ENCODE results near the gene IL36G. TPM values are rescaled to one million over a fixed set of nuclear protein-coding genes. Genes with fewer than 3 reads are reported as not detected.

IL36G gene
- total RNA-seq, 4 donors from 2014 or later, result not detected

DNA sequence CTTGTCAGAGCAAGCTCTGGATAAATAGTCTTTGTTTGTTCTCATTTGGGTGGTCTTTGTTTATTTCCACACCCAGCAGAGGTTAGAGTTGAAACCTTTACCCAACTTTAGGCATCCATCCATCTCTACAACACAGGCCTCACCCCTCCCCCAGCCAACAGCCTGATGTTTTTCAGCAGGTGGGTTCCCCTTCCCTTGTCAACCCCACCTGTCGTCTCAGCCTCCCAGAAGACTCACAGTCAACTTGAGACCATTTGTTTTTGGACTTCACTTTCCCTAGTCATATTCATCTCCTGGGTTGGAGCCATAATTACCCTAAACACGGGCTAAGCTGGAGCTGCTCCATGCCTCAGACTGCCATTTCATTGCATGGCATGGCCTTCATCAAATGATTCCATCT lies 31.7 kb upstream of the IL36G start:
- TF ChIP-seq POLR2A (IDR thresholded peaks at IDR 0.05; ENCODE audit: low read depth) (no peak), POLR2AphosphoS5 (IDR thresholded peaks at IDR 0.05) (no peak), EP300 (IDR thresholded peaks at IDR 0.05) (no peak)
- TF ChIP-seq, protein P1, sequence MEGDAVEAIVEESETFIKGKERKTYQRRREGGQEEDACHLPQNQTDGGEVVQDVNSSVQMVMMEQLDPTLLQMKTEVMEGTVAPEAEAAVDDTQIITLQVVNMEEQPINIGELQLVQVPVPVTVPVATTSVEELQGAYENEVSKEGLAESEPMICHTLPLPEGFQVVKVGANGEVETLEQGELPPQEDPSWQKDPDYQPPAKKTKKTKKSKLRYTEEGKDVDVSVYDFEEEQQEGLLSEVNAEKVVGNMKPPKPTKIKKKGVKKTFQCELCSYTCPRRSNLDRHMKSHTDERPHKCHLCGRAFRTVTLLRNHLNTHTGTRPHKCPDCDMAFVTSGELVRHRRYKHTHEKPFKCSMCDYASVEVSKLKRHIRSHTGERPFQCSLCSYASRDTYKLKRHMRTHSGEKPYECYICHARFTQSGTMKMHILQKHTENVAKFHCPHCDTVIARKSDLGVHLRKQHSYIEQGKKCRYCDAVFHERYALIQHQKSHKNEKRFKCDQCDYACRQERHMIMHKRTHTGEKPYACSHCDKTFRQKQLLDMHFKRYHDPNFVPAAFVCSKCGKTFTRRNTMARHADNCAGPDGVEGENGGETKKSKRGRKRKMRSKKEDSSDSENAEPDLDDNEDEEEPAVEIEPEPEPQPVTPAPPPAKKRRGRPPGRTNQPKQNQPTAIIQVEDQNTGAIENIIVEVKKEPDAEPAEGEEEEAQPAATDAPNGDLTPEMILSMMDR (IDR thresholded peaks at IDR 0.05), result no peak
- WGBS, result 77% methylated on average over 2 of the region's 2 CpGs
- intact Hi-C loops (cut with DNase I), result no loop called here

DNA sequence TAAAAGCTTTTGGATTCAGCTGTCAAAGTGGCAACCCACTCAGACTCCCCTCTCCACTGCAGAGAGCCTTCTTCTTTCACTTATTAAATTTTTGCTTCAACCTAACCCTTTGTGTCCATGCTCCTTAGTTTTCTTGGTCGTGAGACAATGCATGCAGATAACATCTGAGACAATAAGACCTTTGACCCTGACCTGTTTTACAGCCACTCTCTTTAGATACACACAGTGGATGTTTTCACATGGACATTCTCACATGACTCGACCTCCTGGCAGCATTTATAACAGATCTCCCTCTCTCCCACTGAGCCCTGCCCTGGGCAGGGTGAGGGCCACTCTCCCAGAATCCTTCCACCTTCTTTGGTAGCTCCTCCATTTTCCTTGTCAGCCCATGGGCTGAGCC lies 30.4 kb upstream of the IL36G start:
- intact Hi-C loops (cut with DNase I), result no loop called here
- DNase-seq (ENCODE audit: extremely low spot score), result peak; percentile 31
- WGBS, result 33% methylated on average over 2 of the region's 2 CpGs
- no peak overlapping the region for H3K4me3 ChIP-seq
- peaks cover 0 to 4% (median 0%) of the 10 kb centered on the region in 4 donors for H3K9me3 ChIP-seq
- H3K36me3 ChIP-seq, result no peaks in the 10 kb centered on the region
- no peaks in the 10 kb centered on the region for H3K27me3 ChIP-seq
- TF ChIP-seq POLR2A (IDR thresholded peaks at IDR 0.05; ENCODE audit: low read depth) (no peak), EP300 (IDR thresholded peaks at IDR 0.05) (no peak), POLR2AphosphoS5 (IDR thresholded peaks at IDR 0.05) (no peak)
- TF ChIP-seq, protein P1 (IDR thresholded peaks at IDR 0.05), result no peak
- no peaks in the 10 kb centered on the region for H3K4me1 ChIP-seq
- no peak overlapping the region for H3K27ac ChIP-seq (replicated peaks in 1 of 4)

More for the DNA sequence above, 31.7 kb upstream of the IL36G start:
- peak; percentile 79 for DNase-seq (ENCODE audit: extremely low spot score)
- Histone ChIP-seq H3K4me1 (peaks cover 0 to 7% (median 5%) of the 10 kb centered on the region in 4 donors), H3K4me3 (no peak overlapping the region), H3K36me3 (no peaks in the 10 kb centered on the region), H3K27ac (replicated peaks in 1 of 4) (no peak overlapping the region), H3K27me3 (no peaks in the 10 kb centered on the region), H3K9me3 (peaks cover 0 to 4% (median 0%) of the 10 kb centered on the region in 4 donors)

DNA sequence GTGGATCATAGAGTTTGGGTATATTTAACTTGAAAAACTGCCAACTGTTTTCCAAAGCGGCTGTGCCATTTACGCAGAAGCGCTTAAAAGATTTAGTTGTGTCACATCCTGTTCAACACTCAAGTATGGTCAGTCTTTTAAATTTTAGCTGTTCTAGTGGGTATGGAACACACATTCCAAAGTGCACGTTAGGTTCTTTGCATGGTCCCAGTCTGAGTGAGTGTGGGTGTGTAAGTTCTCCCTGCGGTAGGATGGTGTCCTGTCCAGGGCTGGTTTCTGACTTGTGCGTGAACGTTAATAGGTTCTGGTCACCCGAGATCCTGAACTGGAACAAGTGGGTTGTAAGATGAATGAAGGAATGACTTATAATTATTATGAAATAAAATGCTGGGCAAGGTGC lies 28.4 kb upstream of the IL36G start:
- Histone ChIP-seq H3K4me1 (no peaks in the 10 kb centered on the region), H3K27ac (replicated peaks in 1 of 4) (no peak overlapping the region), H3K4me3 (no peak overlapping the region), H3K27me3 (no peaks in the 10 kb centered on the region), H3K36me3 (no peaks in the 10 kb centered on the region), H3K9me3 (peaks cover 0 to 4% (median 0%) of the 10 kb centered on the region in 4 donors)
- intact Hi-C loops (cut with DNase I), result no loop called here
- DNase-seq (ENCODE audit: extremely low spot score), result peak; percentile 72
- TF ChIP-seq POLR2A (IDR thresholded peaks at IDR 0.05; ENCODE audit: low read depth), result no peak
- 87% methylated on average over 8 of the region's 8 CpGs for WGBS

DNA sequence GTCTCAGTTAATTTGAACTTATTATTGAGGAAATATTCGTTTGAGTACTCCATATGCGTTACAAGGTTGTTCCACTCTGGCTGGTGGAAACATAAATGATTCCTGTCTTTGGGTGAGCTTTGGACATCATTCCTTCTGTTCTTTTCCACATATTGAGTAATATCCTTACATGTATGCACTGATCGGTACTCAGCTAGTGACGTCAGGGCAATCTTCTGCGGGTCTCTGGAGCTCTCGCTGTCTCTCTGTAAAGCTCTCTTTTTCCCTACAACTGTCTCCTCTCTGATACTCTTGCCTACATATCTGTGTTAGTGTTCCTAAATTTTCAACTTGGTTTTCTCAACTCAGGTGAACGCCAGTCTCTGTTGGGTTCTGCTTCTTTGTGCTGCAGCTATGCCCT lies 23.4 kb upstream of the IL36G start:
- Histone ChIP-seq H3K4me1 (no peaks in the 10 kb centered on the region), H3K27ac (replicated peaks in 1 of 4) (no peak overlapping the region), H3K9me3 (no peaks in the 10 kb centered on the region), H3K36me3 (no peaks in the 10 kb centered on the region), H3K4me3 (no peak overlapping the region), H3K27me3 (peaks cover 0 to 6% (median 0%) of the 10 kb centered on the region in 4 donors)
- DNase-seq (ENCODE audit: extremely low spot score), result peak; percentile 66
- intact Hi-C loops (cut with DNase I), result loop anchor here (10.0 kb wide), 1 partner anchor 350 kb away; no protein-coding TSS in a partner anchor
- 91% methylated on average over 7 of the region's 7 CpGs for WGBS
- TF ChIP-seq, protein P1 (IDR thresholded peaks at IDR 0.05), result no peak
- TF ChIP-seq EP300 (IDR thresholded peaks at IDR 0.05) (no peak), POLR2AphosphoS5 (IDR thresholded peaks at IDR 0.05) (no peak), POLR2A (IDR thresholded peaks at IDR 0.05; ENCODE audit: low read depth) (no peak)

DNA sequence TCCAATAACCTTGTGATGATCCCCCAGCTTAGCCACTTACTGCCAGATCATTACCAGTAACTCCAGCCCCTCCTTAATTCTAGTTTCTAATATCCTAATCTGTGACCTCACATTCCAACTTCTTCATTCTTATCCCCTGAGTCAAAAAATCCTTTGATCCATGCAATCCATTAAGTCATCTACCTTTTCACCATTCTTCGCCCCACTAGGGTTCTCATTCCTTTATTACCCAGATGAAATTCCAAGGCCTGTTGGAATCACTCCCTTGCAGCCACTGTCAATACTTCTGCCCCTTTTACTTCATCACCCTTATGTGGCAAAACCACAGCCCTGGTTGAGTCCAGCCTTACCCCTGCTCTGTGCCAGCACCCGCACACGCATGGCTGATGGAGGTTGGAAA lies 20.3 kb upstream of the IL36G start:
- no peak overlapping the region for H3K4me3 ChIP-seq
- TF ChIP-seq POLR2A (IDR thresholded peaks at IDR 0.05; ENCODE audit: low read depth) (no peak), EP300 (IDR thresholded peaks at IDR 0.05) (no peak), POLR2AphosphoS5 (IDR thresholded peaks at IDR 0.05) (no peak)
- TF ChIP-seq, protein P1 (IDR thresholded peaks at IDR 0.05), result no peak
- intact Hi-C loops (cut with DNase I), result loop anchor here (5.0 to 10.0 kb wide), 2 partner anchors 205 to 353 kb away; no protein-coding TSS in a partner anchor
- H3K27ac ChIP-seq (replicated peaks in 1 of 4), result no peak overlapping the region
- DNase-seq (ENCODE audit: extremely low spot score), result no peak
- H3K27me3 ChIP-seq, result peaks cover 0 to 6% (median 0%) of the 10 kb centered on the region in 4 donors
- H3K9me3 ChIP-seq, result no peaks in the 10 kb centered on the region
- 100% methylated on average over 3 of the region's 3 CpGs for WGBS
- no peaks in the 10 kb centered on the region for H3K4me1 ChIP-seq
- H3K36me3 ChIP-seq, result no peaks in the 10 kb centered on the region
